Peyer's patch (tissue), 4 donors: ENCODE measurements around the gene PRDM12. TPM values are rescaled to one million over a fixed set of nuclear protein-coding genes. Genes with fewer than 3 reads are reported as not detected.

Source experiments
- DNase-seq, 3 donors: peaks; one replicate each; pipeline ENCODE4 v3.0.0-alpha.2; 2017 to 2019
- H3K27ac ChIP-seq, 4 donors: fragments of 200-600 bp; sonication (generic); one replicate each; pipeline ENCODE4 v1.5.1; 2016 to 2019
- H3K27me3 ChIP-seq, 2 donors: fragments of 200-600 bp; sonication (generic); one replicate each; pipeline ENCODE4 v1.5.1; 2019
- H3K36me3 ChIP-seq, 3 donors: fragments of 200-600 bp; sonication (generic); one replicate each; pipeline ENCODE4 v1.5.1; 2016 to 2019
- H3K4me1 ChIP-seq, 4 donors: fragments of 200-600 bp; sonication (generic); one replicate each; pipeline ENCODE4 v1.5.1; 2016 to 2019
- H3K4me3 ChIP-seq, 4 donors: fragments of 200-600 bp; sonication (generic); 1 replicate in 3 of 4; 2 replicates in 1 of 4; pipeline ENCODE4 v1.5.1; 2016 to 2019; ENCODE audit warnings: mild to moderate bottlenecking in 1 of 4
- H3K9me3 ChIP-seq, 4 donors: fragments of 200-600 bp; sonication (generic); one replicate each; pipeline ENCODE4 v1.5.1; 2016 to 2019; ENCODE audit warnings: mild to moderate bottlenecking in 1 of 4
- POLR2A ChIP-seq, 2 donors: fragments of 450-650 bp; IDR thresholded peaks; one replicate each; pipeline ENCODE4 v1.5.1; 2017; ENCODE audit warnings: antibody characterized with exemption in 2 of 2, mild to moderate bottlenecking in 2 of 2, moderate library complexity in 2 of 2
- total RNA-seq, 4 donors: library from RNA; depleted of rRNA; stranded (reverse); fragments of >200 nt; gene quantifications; one replicate each; pipeline ENCODE4 v1.1.0, GENCODE V29; 2016
- TF ChIP-seq, protein P1 (sequence below), 6 experiments: fragments of 450-650 bp in 4 of 6; fragments of 200-600 bp in 2 of 6; sonication (generic) in 1 of 6; IDR thresholded peaks; one replicate each; pipeline ENCODE4 v1.5.1; 2017 to 2019; ENCODE audit warnings: antibody characterized with exemption in 6 of 6, mild to moderate bottlenecking in 3 of 6, moderate library complexity in 1 of 6

Gene PRDM12
- total RNA-seq, 4 donors from 2014 or later: 1.8 TPM; not detected in 3

DNA sequence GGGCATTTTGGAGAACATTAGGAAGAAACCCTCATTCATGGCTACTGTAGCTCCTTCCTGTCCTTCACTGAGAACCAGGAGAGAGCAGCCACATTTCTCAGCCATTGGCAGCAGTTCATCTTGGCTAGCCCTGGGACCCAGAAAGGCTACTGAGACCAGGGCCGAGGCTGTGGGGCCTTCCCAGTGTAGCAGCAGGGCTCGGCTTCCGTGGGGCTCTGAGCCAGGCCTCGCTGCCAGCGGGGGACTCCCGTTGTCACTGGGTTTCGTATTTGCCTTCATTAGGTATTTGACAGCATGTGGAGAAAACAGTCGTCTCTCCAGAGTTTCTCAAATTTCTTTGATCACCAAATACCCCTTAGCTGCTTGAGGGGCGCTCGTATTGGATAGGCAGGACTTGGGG, 37.3 kb upstream of the PRDM12 start:
- Histone ChIP-seq H3K9me3 (no peaks in the 10 kb centered on the region), H3K4me1 (no peaks in the 10 kb centered on the region), H3K36me3 (peaks cover 0 to 97% (median 0%) of the 10 kb centered on the region in 3 donors), H3K27me3 (no peaks in the 10 kb centered on the region), H3K4me3 (no peak overlapping the region), H3K27ac (no peak overlapping the region)
- TF ChIP-seq, protein P1, sequence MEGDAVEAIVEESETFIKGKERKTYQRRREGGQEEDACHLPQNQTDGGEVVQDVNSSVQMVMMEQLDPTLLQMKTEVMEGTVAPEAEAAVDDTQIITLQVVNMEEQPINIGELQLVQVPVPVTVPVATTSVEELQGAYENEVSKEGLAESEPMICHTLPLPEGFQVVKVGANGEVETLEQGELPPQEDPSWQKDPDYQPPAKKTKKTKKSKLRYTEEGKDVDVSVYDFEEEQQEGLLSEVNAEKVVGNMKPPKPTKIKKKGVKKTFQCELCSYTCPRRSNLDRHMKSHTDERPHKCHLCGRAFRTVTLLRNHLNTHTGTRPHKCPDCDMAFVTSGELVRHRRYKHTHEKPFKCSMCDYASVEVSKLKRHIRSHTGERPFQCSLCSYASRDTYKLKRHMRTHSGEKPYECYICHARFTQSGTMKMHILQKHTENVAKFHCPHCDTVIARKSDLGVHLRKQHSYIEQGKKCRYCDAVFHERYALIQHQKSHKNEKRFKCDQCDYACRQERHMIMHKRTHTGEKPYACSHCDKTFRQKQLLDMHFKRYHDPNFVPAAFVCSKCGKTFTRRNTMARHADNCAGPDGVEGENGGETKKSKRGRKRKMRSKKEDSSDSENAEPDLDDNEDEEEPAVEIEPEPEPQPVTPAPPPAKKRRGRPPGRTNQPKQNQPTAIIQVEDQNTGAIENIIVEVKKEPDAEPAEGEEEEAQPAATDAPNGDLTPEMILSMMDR (IDR thresholded peaks at IDR 0.05): no peak
- TF ChIP-seq POLR2A (IDR thresholded peaks at IDR 0.05): no peak
- DNase-seq: peak in 1 of 3 donors; percentile 30

DNA sequence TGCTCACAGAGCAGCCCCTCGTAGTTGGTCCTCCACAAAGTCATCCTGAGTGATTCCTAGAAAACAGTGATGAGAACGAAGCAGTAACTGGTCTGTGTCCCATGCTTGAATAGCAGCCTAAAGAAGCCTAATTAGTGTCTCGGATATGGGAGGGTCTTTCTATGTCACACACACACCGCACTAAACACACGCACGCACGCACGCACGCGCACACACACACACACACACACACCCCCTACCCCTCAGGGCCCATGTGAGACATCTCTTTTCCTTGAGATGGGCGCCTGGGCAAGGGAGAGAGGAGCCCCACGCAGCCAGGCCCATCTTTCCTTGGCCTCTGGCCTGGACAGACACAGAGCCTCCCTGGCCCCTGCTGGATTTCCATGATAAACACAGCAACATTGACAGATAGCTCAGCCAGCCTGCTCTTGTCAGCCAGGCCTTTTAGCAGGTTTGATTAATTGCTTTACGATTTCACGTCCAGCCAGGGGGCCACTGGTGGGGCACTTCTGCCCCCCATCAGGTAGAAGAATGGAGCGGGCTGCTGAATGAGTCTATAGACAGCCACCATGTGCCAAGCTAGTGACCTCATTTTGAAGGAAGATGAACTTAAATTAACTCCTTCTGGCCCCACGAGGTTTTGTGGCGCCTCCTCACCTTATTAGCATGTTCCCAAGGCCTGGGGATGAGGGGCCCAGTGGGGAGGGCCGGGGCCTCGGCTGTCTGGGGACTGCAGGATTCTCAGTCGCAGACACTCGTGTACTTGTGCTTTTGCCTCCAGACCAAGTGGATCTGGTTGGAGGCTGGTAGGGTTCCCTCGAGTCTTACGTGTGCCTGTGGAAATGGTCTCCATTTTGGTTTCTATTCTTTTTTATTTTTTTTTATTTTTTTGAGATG, 36.2 kb upstream of the PRDM12 start:
- H3K27me3 ChIP-seq: no peaks in the 10 kb centered on the region
- no peak overlapping the region for H3K4me3 ChIP-seq
- H3K36me3 ChIP-seq: peaks cover 0 to 99% (median 0%) of the 10 kb centered on the region in 3 donors
- DNase-seq: no peak
- TF ChIP-seq, protein P1 (IDR thresholded peaks at IDR 0.05): no peak
- TF ChIP-seq POLR2A (IDR thresholded peaks at IDR 0.05): no peak
- H3K9me3 ChIP-seq: no peaks in the 10 kb centered on the region
- no peak overlapping the region for H3K27ac ChIP-seq
- no peaks in the 10 kb centered on the region for H3K4me1 ChIP-seq

GRCh38 chr9:130629443-130630070, 34.8 kb upstream of the PRDM12 start:
- TF ChIP-seq POLR2A (IDR thresholded peaks at IDR 0.05): no peak
- TF ChIP-seq, protein P1 (IDR thresholded peaks at IDR 0.05): no peak
- H3K9me3 ChIP-seq: no peaks in the 10 kb centered on the region
- no peak for DNase-seq
- H3K27me3 ChIP-seq: no peaks in the 10 kb centered on the region
- peaks cover 0 to 100% (median 0%) of the 10 kb centered on the region in 3 donors for H3K36me3 ChIP-seq
- H3K27ac ChIP-seq: no peak overlapping the region
- no peak overlapping the region for H3K4me3 ChIP-seq
- H3K4me1 ChIP-seq: no peaks in the 10 kb centered on the region

DNA sequence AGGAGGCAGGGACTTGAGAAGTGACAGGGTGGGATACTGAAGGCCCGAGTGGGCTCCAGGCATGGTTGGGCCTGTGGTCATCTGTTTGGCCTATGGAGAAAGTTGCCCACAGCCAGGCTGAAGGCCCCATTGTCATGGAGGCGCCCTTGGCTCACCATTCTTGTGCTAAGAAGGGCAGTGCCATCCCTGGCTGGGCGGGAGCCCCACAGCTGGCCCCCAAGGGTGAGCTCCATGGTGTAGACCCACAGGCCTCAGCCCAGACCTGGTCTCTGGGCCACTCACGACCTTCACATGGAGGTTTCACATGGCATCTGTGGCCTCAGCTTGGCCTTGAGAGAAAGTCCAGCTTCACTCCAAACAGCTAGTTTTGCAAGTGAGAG, 34.3 kb upstream of the PRDM12 start:
- H3K36me3 ChIP-seq: peaks cover 0 to 100% (median 0%) of the 10 kb centered on the region in 3 donors
- H3K27me3 ChIP-seq: no peaks in the 10 kb centered on the region
- H3K4me1 ChIP-seq: no peaks in the 10 kb centered on the region
- no peaks in the 10 kb centered on the region for H3K9me3 ChIP-seq
- TF ChIP-seq POLR2A (IDR thresholded peaks at IDR 0.05): no peak
- TF ChIP-seq, protein P1 (IDR thresholded peaks at IDR 0.05): no peak
- H3K27ac ChIP-seq: no peak overlapping the region
- H3K4me3 ChIP-seq: no peak overlapping the region
- DNase-seq: no peak

DNA sequence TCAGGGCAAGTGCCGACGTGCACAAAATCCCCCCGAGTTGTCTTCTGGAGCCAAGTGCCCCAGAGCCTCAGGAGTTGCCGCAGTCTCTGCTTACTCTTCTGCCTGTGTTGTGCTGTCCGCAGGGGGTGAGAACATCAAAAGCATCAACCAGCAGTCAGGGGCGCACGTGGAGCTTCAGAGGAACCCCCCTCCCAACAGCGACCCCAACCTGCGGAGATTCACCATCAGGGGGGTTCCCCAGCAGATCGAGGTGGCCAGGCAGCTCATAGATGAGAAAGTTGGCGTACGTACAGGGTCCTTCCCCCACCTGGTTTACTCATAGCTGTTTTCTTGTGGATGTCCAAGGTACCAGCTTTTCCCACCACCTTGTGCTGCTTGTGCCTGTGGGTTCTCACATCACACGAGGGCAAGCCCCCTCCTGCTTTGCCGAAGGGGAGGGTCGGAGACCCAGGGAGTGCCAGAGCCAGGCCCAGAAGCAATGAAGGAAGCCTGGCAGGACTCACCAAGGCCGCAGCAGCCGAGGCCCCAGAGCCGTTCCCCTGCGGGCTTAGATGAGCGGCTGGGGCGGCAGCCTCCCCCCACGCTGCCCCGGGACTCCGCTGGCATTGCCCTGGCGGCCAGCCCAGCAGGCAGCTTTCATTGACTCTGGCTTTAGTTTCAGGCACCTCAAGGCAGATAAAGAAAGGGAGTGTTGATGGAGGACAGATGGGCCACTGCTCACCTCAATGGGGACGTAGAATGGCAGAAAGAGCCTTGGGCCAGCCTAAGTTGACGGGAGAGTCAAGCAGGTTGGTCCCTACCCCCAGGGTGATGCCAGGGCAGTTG, 33.7 kb upstream of the PRDM12 start:
- no peak overlapping the region for H3K4me3 ChIP-seq
- DNase-seq: no peak
- H3K9me3 ChIP-seq: no peaks in the 10 kb centered on the region
- TF ChIP-seq, protein P1 (IDR thresholded peaks at IDR 0.05): no peak
- TF ChIP-seq POLR2A (IDR thresholded peaks at IDR 0.05): no peak
- no peaks in the 10 kb centered on the region for H3K27me3 ChIP-seq
- no peak overlapping the region for H3K27ac ChIP-seq
- H3K4me1 ChIP-seq: no peaks in the 10 kb centered on the region
- H3K36me3 ChIP-seq: peaks cover 0 to 100% (median 0%) of the 10 kb centered on the region in 3 donors
